GM19438 (cell line): ENCODE measurements around the gene ALDH1L1.
"Not testable (repeated sequence)": the region's sequence is repeated elsewhere in the genome, so short reads cannot be mapped to it uniquely, and the experiment has no call there.

ENCODE experiments used
- ATAC-seq: cut with Tn5 transposase; IDR thresholded peaks from one replicate; pipeline ENCODE4 v1.9.1; 2021; ENCODE audit warnings: low read depth; ENCODE audit not compliant: unreplicated experiment

Gene ALDH1L1

DNA sequence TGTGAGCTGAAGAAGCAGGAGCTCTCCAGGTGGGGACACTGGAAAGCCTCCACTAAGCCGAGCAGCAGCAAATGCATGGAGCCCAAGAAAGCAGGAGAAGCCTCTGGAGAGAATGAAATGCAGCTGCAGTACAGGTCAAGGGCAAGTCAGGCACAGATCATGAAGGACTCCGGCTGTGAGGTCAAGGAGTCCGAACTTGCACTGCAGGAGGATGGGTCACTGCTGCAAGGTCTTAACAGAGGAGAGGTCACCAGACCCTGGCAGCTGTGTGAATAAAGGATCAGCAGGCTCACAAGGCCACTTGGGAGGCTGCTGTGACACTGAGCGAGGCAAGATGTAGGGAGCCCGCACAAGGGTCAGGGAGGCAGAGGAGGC lies 71.7 kb downstream of the ALDH1L1 start:
- ATAC-seq = no peak

- no peak for ATAC-seq
Observed at GRCh38 chr3:126107957-126108675, 72.3 kb downstream of the ALDH1L1 start.

- no peak for ATAC-seq
Observed at GRCh38 chr3:126107203-126107939, 73.0 kb downstream of the ALDH1L1 start.

GRCh38 chr3:126106336-126107202 lies 73.8 kb downstream of the ALDH1L1 start:
- no peak for ATAC-seq

DNA sequence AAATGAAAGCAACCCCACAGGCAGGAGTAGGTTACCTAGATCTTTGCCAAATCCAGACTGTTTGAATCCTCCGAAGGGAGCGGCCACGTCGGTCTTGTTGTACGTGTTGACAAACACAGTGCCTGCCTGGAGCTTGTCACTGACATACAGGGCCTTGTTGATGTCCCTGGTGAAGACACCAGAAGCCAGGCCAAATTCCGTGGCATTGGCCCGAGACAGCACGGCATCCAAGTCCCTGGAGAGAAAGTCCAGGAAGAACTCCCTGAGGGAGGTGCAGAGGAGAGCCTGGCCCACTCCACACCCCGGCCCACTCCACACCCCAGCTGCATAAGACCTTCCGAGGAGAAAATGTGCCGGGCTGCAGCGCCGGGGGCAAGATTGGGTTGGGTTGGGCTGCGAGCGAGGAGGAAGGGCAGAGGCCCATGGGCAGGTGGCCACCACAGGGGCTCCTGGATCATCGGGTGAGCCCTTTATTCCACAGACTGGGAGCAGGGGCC lies 74.6 kb downstream of the ALDH1L1 start:
- no peak for ATAC-seq

GRCh38 chr3:126104742-126105605 lies 75.4 kb downstream of the ALDH1L1 start:
- no peak for ATAC-seq

GRCh38 chr3:126104028-126104635 lies 76.3 kb downstream of the ALDH1L1 start:
- no peak for ATAC-seq

DNA sequence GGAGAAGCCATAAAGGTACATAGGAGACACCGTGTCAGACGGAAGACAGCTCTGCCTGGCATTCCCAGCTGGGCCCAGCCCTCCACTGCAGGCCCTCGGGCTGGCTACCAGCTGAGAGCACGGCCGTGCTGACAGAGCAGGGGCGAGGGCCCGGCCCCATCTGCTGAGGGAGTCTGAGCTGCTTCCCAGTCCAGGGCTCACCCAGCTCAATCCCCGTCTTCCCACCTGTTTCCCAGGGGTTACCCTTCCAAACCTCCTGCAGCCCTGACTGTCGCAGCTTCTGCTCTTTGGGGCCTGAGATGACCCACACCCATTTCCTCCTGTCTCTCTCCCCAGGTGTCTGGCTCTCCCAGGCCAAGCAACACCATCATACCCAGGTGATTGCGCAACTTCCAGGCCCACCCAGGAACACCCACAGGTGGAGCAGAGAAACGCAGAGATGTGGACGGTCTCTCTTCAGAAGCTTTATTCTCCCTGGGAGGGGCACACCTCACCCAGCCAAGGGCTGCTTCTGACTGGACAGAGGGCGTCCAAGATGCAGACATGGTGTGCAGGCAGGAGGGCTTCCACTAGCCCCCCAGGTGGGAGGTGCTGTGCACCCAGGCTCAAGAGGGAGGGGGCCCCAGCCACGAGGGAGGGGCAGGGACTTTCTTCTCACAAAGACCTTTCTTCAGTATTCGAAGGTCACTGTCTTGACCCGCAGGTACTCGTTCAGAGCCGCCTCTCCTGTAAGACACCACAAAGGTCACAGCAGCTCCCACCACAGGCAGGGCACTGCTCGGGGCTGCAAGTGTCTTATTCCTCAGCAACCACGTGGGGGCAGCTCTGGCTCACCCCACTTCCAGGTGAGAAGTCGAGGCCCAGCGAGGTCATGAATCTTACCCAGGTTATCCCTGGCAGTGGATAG lies 77.0 kb downstream of the ALDH1L1 start:
- no peak for ATAC-seq

- ATAC-seq = no peak
Observed at GRCh38 chr3:126102530-126102951, 77.8 kb downstream of the ALDH1L1 start.

DNA sequence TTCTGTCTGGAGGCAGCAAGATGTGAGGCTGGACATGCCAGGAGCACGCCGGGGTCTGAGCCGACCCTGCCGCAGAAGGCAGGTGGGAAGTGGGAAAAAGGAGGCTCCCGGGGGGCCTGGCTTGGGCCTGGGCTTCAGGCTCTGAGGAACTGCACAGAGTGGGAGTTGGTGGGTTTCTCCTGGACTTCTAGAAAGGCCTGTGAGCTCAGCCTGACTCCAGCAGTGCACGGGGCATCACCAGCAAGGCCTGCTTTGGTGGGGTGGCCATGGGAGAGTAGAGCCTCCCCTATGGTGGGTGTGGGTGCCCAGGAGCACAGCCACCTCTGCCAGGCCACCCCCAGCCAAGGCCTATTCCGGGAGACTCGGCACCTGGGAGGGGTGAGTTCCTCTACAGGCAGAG lies 78.4 kb downstream of the ALDH1L1 start:
- ATAC-seq = no peak

DNA sequence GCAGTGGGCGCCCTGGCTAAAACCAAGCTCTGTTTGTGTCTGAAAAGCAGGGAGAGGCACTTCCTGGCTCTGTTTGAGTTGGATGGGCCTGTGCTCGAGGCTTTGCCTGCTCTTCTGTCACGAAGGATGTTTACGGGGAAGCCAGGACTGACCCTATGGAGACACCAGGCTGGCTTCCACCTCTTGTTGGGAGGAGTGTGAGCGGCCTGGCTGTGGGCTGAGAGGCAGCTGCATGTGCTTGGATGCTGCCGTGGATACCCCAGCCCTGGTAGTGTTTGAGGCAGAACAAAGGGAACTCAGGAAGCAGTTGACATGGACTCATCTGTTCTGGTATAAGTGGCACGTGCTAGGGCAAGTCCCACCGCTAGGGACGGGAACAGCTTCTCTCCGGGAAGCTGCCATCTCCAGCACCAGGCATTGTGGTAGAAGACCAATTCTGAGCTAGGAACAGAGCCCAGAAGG lies 78.8 kb downstream of the ALDH1L1 start:
- ATAC-seq = no peak

DNA sequence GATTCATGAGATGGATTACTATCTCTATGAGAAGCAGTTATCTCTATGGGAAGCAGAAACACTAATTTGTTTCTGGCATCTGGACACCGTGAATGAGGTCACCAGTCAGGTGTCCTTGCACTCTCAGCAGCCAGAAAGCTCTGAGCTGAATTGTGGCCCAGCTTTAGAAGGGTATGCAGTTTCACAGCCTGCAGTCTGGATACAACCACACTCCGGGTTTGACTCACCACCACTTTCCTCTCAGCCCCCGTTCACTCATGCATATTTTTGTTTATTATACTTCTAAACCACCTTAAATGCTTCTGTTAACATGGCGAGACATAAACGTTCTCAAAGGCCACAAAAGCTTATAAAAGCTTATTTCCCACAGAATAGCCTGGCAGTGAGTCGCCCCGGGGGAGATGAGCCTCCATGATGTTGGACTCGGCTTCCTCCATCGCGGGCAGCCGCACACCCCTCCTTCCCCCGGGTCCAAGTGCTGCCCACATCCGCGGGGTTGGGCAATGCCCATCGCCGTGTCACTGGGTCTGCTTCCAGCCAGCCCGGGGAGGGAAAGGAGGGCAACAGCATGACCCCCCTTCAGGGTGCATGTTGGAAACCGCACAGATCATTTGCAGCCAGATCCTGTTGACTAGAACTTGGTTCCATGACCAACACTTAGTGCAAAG lies 79.6 kb downstream of the ALDH1L1 start:
- ATAC-seq = no peak

GRCh38 chr3:126100269-126100633 lies 80.1 kb downstream of the ALDH1L1 start:
- no peak for ATAC-seq

DNA sequence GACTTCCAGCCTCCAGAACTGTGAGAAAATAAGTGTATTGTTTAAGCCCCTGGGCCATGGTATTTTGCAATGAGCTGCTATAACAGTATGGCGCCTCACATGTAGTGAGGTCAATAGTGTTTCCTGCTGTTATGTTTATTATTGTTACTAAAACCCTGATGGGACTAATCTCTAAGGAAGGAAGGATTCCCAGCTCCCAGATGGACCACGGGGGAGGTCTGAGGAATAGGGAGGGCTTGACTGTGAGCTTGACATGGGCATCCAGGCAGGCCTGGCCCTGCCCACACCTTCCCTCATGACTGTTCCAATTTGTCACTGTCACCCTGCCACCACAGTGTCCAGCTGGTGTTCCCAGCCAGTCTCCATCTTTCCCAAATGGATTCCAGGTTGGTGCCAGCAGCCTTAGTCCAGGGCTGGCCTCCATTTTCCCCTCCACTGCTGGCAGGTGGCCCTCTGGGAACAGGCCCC lies 82.0 kb downstream of the ALDH1L1 start:
- ATAC-seq = no peak

DNA sequence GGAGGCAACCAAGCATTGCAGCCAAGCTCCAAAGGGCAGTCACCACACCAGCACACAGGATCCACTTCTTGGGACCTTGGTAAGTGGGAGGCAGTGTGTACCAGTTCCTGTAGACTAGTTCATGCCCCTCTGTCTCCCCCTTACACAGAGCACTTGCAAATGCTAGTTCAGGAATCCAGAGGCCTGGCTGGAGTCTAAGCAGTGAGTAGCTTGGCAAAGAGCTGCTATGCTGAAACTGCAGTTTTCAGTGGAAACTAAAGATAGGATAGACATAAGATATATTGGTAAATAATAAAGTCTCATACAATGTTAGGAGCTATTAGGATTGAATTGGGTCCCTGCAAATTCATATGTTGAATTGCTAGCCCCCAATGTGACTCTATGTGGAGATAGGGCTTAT lies 82.6 kb downstream of the ALDH1L1 start:
- no peak for ATAC-seq

DNA sequence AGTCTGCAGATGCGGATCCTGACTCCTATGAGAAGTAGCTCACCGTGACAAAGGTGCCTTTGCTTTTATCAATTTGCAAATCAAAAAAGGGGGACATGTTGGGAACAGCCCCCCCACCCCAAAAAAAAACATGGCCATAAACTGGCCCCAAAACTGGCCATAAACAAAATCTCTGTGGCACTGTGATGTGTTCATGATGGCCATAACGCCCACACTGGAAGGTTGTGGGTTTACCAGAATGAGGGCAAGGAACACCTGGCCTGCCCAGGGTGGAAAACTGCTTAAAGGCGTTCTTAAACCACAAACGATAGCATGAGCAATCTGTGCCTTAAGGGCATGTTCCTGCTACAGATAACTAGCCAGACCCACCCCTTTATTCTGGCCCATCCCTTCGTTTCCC lies 84.1 kb downstream of the ALDH1L1 start:
- ATAC-seq = not testable (repeated sequence)

GRCh38 chr3:126092128-126092527 lies 88.3 kb downstream of the ALDH1L1 start:
- ATAC-seq = not testable (repeated sequence)
